ENCODE results near the gene TEAD1. TPM values are rescaled to one million over a fixed set of nuclear protein-coding genes. Genes with fewer than 3 reads are reported as not detected.

TEAD1 gene
- total and polyA plus RNA-seq, 5 donors from 2014 or later: 0.30 TPM; not detected in 4

DNA sequence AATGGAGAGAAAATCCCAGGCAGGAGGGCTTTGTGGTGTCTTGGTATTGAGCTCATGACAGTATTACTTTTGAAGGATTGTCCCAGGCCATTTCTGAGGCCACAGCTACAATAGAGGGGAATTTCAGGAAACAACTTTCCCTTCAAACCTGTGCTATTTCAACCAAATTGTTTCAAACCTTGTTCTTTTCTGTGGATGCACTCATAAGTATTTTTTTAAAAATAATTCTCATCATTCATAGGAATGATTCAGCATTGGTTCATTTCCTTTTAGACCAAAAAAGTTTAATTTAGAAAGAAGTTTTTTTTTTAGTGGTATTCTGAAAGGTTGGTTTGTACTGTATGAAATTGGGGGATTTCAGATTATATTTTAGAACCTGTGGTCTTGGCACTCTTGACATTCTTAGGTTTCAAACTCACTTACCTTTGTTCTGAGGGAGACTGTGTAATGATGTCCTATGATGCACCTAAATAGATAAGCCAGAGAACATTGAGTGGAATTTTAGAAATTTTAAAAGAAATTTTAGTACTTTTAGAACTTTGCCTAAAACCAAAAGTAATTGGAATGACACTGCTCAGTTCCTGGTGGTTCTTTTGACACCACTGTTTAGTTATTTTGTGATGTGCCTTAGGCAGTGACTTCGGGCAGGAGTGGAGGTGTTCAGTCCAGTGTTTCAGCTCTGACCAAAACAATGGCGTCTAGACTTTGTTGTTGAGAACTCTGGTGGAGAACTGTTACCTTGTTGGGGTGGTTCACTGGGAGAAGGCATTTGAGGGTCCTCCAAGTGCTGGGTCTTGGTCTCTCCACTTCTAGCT is 12.2 kb downstream of the TEAD1 start:
- peaks cover 58% of the 10 kb centered on the region for H3K27me3 Mint-ChIP-seq
- H3K27ac Mint-ChIP-seq: no peak overlapping the region
- Histone ChIP-seq H3K4me3 (ENCODE audit: low read depth, low read length) (no peak overlapping the region), H3K9me3 (ENCODE audit: control insufficient read depth in 2 of 2, low read length in 2 of 2) (no peaks in the 10 kb centered on the region), H3K27me3 (ENCODE audit: control insufficient read depth, insufficient read depth, low read length) (peaks cover 21% of the 10 kb centered on the region), H3K4me1 (ENCODE audit: control insufficient read depth, insufficient read depth, low read length, poor library complexity, severe bottlenecking) (no peaks in the 10 kb centered on the region), H3K27ac (ENCODE audit: insufficient read depth, low read length, poor library complexity, severe bottlenecking) (no peak overlapping the region), H3K36me3 (ENCODE audit: control insufficient read depth, insufficient read depth, low read length) (no peaks in the 10 kb centered on the region)
- peaks cover 0 to 2% (median 0%) of the 10 kb centered on the region in 4 donors for H3K4me1 Mint-ChIP-seq
- H3K36me3 Mint-ChIP-seq: no peaks in the 10 kb centered on the region
- no peak for DNase-seq
- ATAC-seq (ENCODE audit: low read depth in 2 of 2): no peak
- H3K4me3 Mint-ChIP-seq: no peak overlapping the region
- H3K9me3 Mint-ChIP-seq: peaks cover 0 to 10% (median 0%) of the 10 kb centered on the region in 7 donors

DNA sequence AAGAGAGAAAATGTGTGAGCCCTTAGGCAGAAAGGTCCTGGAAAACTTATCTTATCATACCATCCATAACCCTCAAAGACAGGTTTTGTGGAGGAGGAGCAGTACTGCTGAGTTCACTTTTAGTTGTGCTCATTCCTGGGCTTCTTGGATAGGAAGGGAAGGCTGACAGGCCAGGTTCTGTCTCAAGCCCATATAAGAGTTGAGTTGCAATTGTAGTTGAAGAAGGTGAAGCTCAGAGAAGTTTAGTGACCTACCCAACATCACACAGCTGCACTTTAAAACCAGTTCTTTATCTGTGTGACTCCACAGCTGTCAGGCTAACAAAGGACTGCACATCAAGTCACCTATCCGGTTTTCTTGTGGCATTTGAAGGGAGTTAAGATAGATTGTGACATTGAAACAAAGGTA is 13.0 kb downstream of the TEAD1 start:
- H3K4me1 Mint-ChIP-seq: no peaks in the 10 kb centered on the region
- H3K27me3 ChIP-seq (ENCODE audit: control insufficient read depth, insufficient read depth, low read length): peaks cover 19% of the 10 kb centered on the region
- H3K27me3 Mint-ChIP-seq: peaks cover 52% of the 10 kb centered on the region
- no peak for ATAC-seq (ENCODE audit: low read depth in 2 of 2)
- H3K36me3 ChIP-seq (ENCODE audit: control insufficient read depth, insufficient read depth, low read length): no peaks in the 10 kb centered on the region
- H3K4me3 ChIP-seq (ENCODE audit: low read depth, low read length): no peak overlapping the region
- no peaks in the 10 kb centered on the region for H3K9me3 ChIP-seq (ENCODE audit: control insufficient read depth in 2 of 2, low read length in 2 of 2)
- H3K4me1 ChIP-seq (ENCODE audit: control insufficient read depth, insufficient read depth, low read length, poor library complexity, severe bottlenecking): no peaks in the 10 kb centered on the region
- no peak overlapping the region for H3K27ac ChIP-seq (ENCODE audit: insufficient read depth, low read length, poor library complexity, severe bottlenecking)
- no peak overlapping the region for H3K4me3 Mint-ChIP-seq
- DNase-seq: no peak
- no peaks in the 10 kb centered on the region for H3K36me3 Mint-ChIP-seq
- no peak overlapping the region for H3K27ac Mint-ChIP-seq
- peaks cover 0 to 11% (median 0%) of the 10 kb centered on the region in 7 donors for H3K9me3 Mint-ChIP-seq

DNA sequence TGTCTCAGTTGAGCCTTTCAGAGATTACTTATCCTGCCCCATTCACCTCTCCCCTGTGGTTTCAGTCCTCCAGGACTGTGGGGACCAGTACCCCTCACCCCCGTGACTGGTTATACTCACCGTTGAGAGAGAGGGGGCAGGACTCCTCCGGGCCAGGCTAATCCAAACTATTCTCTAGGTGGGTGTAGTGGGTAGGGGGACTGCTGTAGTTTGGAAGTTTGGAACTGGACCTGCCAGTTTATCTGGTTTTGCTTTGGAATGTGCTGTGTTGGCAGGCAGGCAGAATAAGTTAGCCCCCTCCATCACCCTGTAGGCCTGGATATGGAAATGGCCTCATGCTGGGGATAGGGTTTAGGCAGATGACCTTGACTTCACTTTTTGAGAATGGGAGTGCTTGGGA is 13.5 kb downstream of the TEAD1 start:
- Histone ChIP-seq H3K36me3 (ENCODE audit: control insufficient read depth, insufficient read depth, low read length) (no peaks in the 10 kb centered on the region), H3K27ac (ENCODE audit: insufficient read depth, low read length, poor library complexity, severe bottlenecking) (no peak overlapping the region), H3K9me3 (ENCODE audit: control insufficient read depth in 2 of 2, low read length in 2 of 2) (no peaks in the 10 kb centered on the region), H3K27me3 (ENCODE audit: control insufficient read depth, insufficient read depth, low read length) (peaks cover 14% of the 10 kb centered on the region), H3K4me1 (ENCODE audit: control insufficient read depth, insufficient read depth, low read length, poor library complexity, severe bottlenecking) (no peaks in the 10 kb centered on the region), H3K4me3 (ENCODE audit: low read depth, low read length) (no peak overlapping the region)
- ATAC-seq (ENCODE audit: low read depth in 2 of 2) (no peak), DNase-seq (no peak)
- no peaks in the 10 kb centered on the region for H3K36me3 Mint-ChIP-seq
- H3K9me3 Mint-ChIP-seq: peaks cover 0 to 11% (median 0%) of the 10 kb centered on the region in 7 donors
- H3K4me3 Mint-ChIP-seq: no peak overlapping the region
- no peaks in the 10 kb centered on the region for H3K4me1 Mint-ChIP-seq
- H3K27me3 Mint-ChIP-seq: peaks cover 55% of the 10 kb centered on the region
- no peak overlapping the region for H3K27ac Mint-ChIP-seq

DNA sequence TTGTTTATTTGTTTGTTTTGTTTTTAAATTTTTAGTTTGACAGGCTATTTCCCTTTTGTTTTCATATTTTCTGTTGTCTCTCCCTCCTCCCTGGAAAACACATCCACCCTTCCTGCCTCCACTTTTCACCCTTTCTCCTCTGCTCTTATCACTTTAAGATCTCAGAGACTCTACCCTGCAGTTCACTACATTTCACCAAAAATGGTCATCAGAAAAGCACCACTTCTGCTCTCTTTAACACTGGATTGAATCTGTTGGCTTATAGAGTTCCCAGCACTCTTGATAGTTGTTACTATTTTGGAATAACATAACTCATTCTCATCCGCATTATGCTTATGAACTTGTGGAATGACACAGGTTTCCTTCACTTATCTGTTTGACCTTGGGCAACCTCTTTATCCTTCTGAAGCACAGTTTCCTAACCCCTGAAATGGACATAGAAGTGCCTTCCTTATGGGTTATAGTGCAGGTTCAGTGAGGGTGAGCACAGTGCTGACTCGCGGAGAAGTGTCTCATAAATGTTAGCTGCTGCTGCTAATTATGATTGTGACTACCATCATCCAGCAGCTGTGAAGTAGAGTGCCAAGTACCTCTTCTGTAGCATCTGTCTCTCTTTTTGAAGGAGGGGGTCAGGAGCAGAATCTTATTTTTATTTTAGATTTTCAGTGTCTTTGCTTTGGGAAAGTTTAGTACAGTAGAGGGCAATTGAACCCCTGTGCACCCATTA is 15.0 kb downstream of the TEAD1 start:
- ATAC-seq (ENCODE audit: low read depth in 2 of 2) (no peak), DNase-seq (no peak)
- no peaks in the 10 kb centered on the region for H3K9me3 ChIP-seq (ENCODE audit: control insufficient read depth in 2 of 2, low read length in 2 of 2)
- H3K36me3 ChIP-seq (ENCODE audit: control insufficient read depth, insufficient read depth, low read length): no peaks in the 10 kb centered on the region
- H3K4me1 ChIP-seq (ENCODE audit: control insufficient read depth, insufficient read depth, low read length, poor library complexity, severe bottlenecking): no peaks in the 10 kb centered on the region
- Mint-ChIP-seq H3K36me3 (no peaks in the 10 kb centered on the region), H3K27ac (no peak overlapping the region), H3K4me3 (no peak overlapping the region), H3K9me3 (peaks cover 0 to 11% (median 0%) of the 10 kb centered on the region in 7 donors), H3K4me1 (peaks cover 0 to 3% (median 0%) of the 10 kb centered on the region in 4 donors), H3K27me3 (peaks cover 50% of the 10 kb centered on the region)
- no peak overlapping the region for H3K27ac ChIP-seq (ENCODE audit: insufficient read depth, low read length, poor library complexity, severe bottlenecking)
- H3K4me3 ChIP-seq (ENCODE audit: low read depth, low read length): no peak overlapping the region
- H3K27me3 ChIP-seq (ENCODE audit: control insufficient read depth, insufficient read depth, low read length): peaks cover 13% of the 10 kb centered on the region

DNA sequence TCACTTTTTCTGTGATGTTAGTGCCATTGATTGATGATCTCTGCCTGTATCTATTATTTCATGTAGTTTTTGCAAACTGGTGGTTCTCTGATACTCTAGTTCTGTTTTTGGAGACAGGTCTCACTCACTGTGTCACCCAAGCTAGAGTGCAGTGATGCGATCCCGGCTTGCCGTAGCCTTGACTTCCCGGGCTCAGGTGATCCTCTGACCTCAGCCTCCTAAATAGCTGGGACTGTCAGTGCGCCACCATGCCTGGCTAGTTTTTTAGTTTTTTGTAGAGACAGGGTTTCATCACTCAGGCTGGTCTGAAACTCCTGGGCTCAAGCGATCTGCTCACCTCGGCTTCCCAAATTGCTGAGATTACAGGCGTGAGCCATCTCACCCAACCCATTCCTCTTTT is 16.4 kb downstream of the TEAD1 start:
- ATAC-seq (ENCODE audit: low read depth in 2 of 2) (no peak), DNase-seq (no peak)
- Histone ChIP-seq H3K27ac (ENCODE audit: insufficient read depth, low read length, poor library complexity, severe bottlenecking) (no peak overlapping the region), H3K36me3 (ENCODE audit: control insufficient read depth, insufficient read depth, low read length) (no peaks in the 10 kb centered on the region), H3K9me3 (ENCODE audit: control insufficient read depth in 2 of 2, low read length in 2 of 2) (no peaks in the 10 kb centered on the region), H3K4me3 (ENCODE audit: low read depth, low read length) (no peak overlapping the region), H3K27me3 (ENCODE audit: control insufficient read depth, insufficient read depth, low read length) (peaks cover 20% of the 10 kb centered on the region), H3K4me1 (ENCODE audit: control insufficient read depth, insufficient read depth, low read length, poor library complexity, severe bottlenecking) (no peaks in the 10 kb centered on the region)
- Mint-ChIP-seq H3K27ac (no peak overlapping the region), H3K4me3 (no peak overlapping the region), H3K9me3 (peaks cover 0 to 11% (median 0%) of the 10 kb centered on the region in 7 donors), H3K36me3 (no peaks in the 10 kb centered on the region), H3K27me3 (peaks cover 53% of the 10 kb centered on the region), H3K4me1 (peaks cover 0 to 3% (median 0%) of the 10 kb centered on the region in 4 donors)

DNA sequence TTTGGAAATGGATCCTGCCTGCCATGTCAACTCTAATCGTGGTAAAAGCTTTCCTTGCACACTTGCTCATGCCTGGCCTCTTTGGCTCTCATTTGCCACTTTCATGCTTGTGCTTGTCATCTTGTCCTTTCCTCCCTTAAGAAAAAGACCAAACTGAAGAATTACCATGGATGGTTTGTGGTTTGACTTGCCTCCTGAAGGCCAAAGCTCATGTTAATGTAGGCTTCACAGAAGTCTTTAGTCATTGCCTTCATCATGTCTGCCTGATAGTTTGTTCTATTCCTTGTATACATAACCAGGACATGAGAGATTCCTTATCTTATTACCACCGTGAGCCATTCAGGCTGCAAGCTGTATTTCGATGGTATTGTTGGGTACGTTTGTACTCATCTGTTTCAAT is 17.3 kb downstream of the TEAD1 start:
- Mint-ChIP-seq H3K27me3 (peaks cover 55% of the 10 kb centered on the region), H3K9me3 (peaks cover 0 to 11% (median 0%) of the 10 kb centered on the region in 7 donors), H3K36me3 (no peaks in the 10 kb centered on the region), H3K27ac (no peak overlapping the region), H3K4me3 (no peak overlapping the region), H3K4me1 (peaks cover 0 to 3% (median 0%) of the 10 kb centered on the region in 4 donors)
- H3K36me3 ChIP-seq (ENCODE audit: control insufficient read depth, insufficient read depth, low read length): no peaks in the 10 kb centered on the region
- ATAC-seq (ENCODE audit: low read depth in 2 of 2) (no peak), DNase-seq (no peak)
- no peak overlapping the region for H3K4me3 ChIP-seq (ENCODE audit: low read depth, low read length)
- no peak overlapping the region for H3K27ac ChIP-seq (ENCODE audit: insufficient read depth, low read length, poor library complexity, severe bottlenecking)
- peaks cover 23% of the 10 kb centered on the region for H3K27me3 ChIP-seq (ENCODE audit: control insufficient read depth, insufficient read depth, low read length)
- no peaks in the 10 kb centered on the region for H3K4me1 ChIP-seq (ENCODE audit: control insufficient read depth, insufficient read depth, low read length, poor library complexity, severe bottlenecking)
- no peaks in the 10 kb centered on the region for H3K9me3 ChIP-seq (ENCODE audit: control insufficient read depth in 2 of 2, low read length in 2 of 2)

DNA sequence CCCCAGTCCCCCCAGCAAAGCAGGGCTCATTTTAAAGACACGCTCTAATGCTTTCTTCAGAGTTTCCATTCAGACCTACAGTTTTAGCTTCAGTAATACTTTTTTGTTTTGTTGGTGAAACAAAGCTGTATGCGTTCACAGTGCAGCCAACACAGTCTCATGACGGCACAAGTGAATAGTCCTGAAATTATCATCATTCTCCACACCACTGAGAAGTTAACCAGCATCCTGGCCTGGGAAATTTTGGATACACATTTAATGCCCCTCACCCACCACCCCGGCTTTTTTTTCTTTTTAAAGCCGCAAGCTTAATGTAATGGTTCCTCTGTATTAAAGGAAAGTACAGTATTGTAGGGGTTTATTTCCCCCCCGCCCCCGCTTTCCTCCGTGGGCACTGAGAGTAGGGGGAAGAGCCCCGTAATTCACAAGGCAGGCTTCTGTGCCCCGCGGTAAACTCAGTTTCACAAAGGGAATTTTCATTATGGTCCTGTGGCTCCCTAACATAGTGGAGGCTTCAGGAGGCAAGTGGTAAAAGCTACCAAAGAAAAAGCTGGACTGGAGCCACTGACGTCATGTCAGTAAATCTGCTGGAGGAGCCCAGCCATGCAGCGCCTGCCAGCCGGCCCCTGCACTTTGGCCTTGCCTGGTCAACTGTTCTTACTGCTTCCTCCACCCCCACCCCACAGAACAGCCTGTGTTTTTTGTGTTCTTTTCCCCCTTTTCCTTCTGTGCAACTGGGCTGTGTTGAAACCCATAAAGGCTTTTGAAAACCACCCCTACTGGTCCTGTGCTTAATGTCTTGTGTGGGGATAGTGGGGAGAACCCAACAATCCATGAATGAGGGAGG is 18.2 kb downstream of the TEAD1 start:
- Histone ChIP-seq H3K4me1 (ENCODE audit: control insufficient read depth, insufficient read depth, low read length, poor library complexity, severe bottlenecking) (no peaks in the 10 kb centered on the region), H3K9me3 (ENCODE audit: control insufficient read depth in 2 of 2, low read length in 2 of 2) (no peaks in the 10 kb centered on the region), H3K36me3 (ENCODE audit: control insufficient read depth, insufficient read depth, low read length) (no peaks in the 10 kb centered on the region), H3K27ac (ENCODE audit: insufficient read depth, low read length, poor library complexity, severe bottlenecking) (no peak overlapping the region), H3K27me3 (ENCODE audit: control insufficient read depth, insufficient read depth, low read length) (peaks cover 22% of the 10 kb centered on the region), H3K4me3 (ENCODE audit: low read depth, low read length) (no peak overlapping the region)
- ATAC-seq (ENCODE audit: low read depth in 2 of 2) (no peak), DNase-seq (no peak)
- peaks cover 0 to 11% (median 0%) of the 10 kb centered on the region in 7 donors for H3K9me3 Mint-ChIP-seq
- peaks cover 0 to 3% (median 0%) of the 10 kb centered on the region in 4 donors for H3K4me1 Mint-ChIP-seq
- no peak overlapping the region for H3K27ac Mint-ChIP-seq
- no peaks in the 10 kb centered on the region for H3K36me3 Mint-ChIP-seq
- H3K4me3 Mint-ChIP-seq: no peak overlapping the region
- H3K27me3 Mint-ChIP-seq: peaks cover 62% of the 10 kb centered on the region
